Keratinocyte (primary cell): ENCODE results near the gene BRD3OS. TPM values are rescaled to one million over a fixed set of nuclear protein-coding genes. Genes with fewer than 3 reads are reported as not detected.

Experiments
- DNase-seq: peaks from one replicate; pipeline ENCODE4 v3.0.0-alpha.2; 2011; ENCODE audit warnings: low read depth, missing footprints, low spot score
- FAIRE-seq: peaks from 2 replicates; lab custom pipeline; 2011; peaks lifted over from hg19 to GRCh38; lab: Jason Lieb, UNC
- H2AFZ ChIP-seq: 2 replicates; pipeline ENCODE4 v1.6.0; 2012; ENCODE audit warnings: low read length, control low read depth, inconsistent platforms; ENCODE audit not compliant: control insufficient read depth
- H3K27ac ChIP-seq: 2 replicates; pipeline ENCODE4 v1.5.1; 2011; ENCODE audit warnings: low read length; ENCODE audit not compliant: control insufficient read depth, insufficient read depth
- H3K27me3 ChIP-seq: 3 replicates; pipeline ENCODE4 v1.6.0; 2011; ENCODE audit warnings: low read length; ENCODE audit not compliant: control insufficient read depth, insufficient read depth; ENCODE audit errors: extremely low read depth
- H3K36me3 ChIP-seq, 2 experiments: 2 replicates in 1 of 2; 3 replicates in 1 of 2; pipeline ENCODE4 v1.5.1; 2011; ENCODE audit warnings: low read length in 2 of 2, mild to moderate bottlenecking in 1 of 2; ENCODE audit not compliant: control insufficient read depth in 2 of 2, insufficient read depth in 2 of 2; ENCODE audit errors: extremely low read depth in 1 of 2
- H3K4me1 ChIP-seq: 3 replicates; pipeline ENCODE4 v1.5.1; 2011; ENCODE audit warnings: low read length; ENCODE audit not compliant: control insufficient read depth, insufficient read depth; ENCODE audit errors: extremely low read depth
- H3K4me2 ChIP-seq: 3 replicates; pipeline ENCODE4 v1.6.0; 2011; ENCODE audit warnings: low read depth, low read length; ENCODE audit not compliant: control insufficient read depth, insufficient read depth; ENCODE audit errors: extremely low read depth
- H3K4me3 ChIP-seq, 3 experiments: fragments of 200-600 bp in 1 of 3; sonication (generic) in 1 of 3; 2 replicates in 2 of 3; 3 replicates in 1 of 3; pipeline ENCODE4 v1.5.1; 2011 to 2016; ENCODE audit warnings: low read length in 3 of 3, mild to moderate bottlenecking in 3 of 3, control low read depth in 2 of 3, inconsistent platforms in 1 of 3, low read depth in 1 of 3, mixed read lengths in 1 of 3, mixed run types in 1 of 3, moderate library complexity in 1 of 3; ENCODE audit not compliant: control insufficient read depth in 2 of 3, insufficient read depth in 2 of 3; ENCODE audit errors: extremely low read depth in 1 of 3
- H3K79me2 ChIP-seq: 2 replicates; pipeline ENCODE4 v1.6.0; 2012; ENCODE audit warnings: low read length; ENCODE audit not compliant: control insufficient read depth, insufficient read depth
- H3K9ac ChIP-seq: 3 replicates; pipeline ENCODE4 v1.6.0; 2011; ENCODE audit warnings: low read length; ENCODE audit not compliant: control insufficient read depth, insufficient read depth; ENCODE audit errors: extremely low read depth
- H3K9me1 ChIP-seq: 3 replicates; pipeline ENCODE4 v1.6.0; 2011; ENCODE audit warnings: low read length; ENCODE audit not compliant: control insufficient read depth, insufficient read depth; ENCODE audit errors: extremely low read depth
- H3K9me3 ChIP-seq: 2 replicates; pipeline ENCODE4 v1.5.1; 2012; ENCODE audit warnings: low read depth, low read length; ENCODE audit not compliant: control insufficient read depth
- H4K20me1 ChIP-seq: 3 replicates; pipeline ENCODE4 v1.6.0; 2011; ENCODE audit warnings: low read length; ENCODE audit not compliant: control insufficient read depth, insufficient read depth; ENCODE audit errors: extremely low read depth
- CTCF ChIP-seq, 3 experiments: IDR thresholded peaks in 1 of 3; conservative IDR thresholded peaks in 1 of 3; optimal IDR thresholded peaks in 1 of 3; 2 replicates in 2 of 3; 3 replicates in 1 of 3; pipeline versions ENCODE3 to v1.5.1; 2011; ENCODE audit warnings: low read length in 3 of 3, mild to moderate bottlenecking in 3 of 3, moderate library complexity in 2 of 3, control low read depth in 1 of 3, inconsistent platforms in 1 of 3; ENCODE audit not compliant: insufficient read depth in 2 of 3; ENCODE audit errors: extremely low read depth in 1 of 3
- EZH2 ChIP-seq: IDR thresholded peaks from one replicate; pipeline ENCODE4 v1.6.1; 2012; ENCODE audit warnings: inconsistent platforms, mild to moderate bottlenecking, low read length, moderate library complexity
- dilution Hi-C: fragments of 300-500 bp; cut with MboI; formaldehyde crosslinking; loops from one replicate; pipeline ENCODE4 v1.7.0; 2020; ENCODE audit warnings: low sequenced_read_pairs; ENCODE audit not compliant: extremely low pct_ligation_motif_present
- polyA plus RNA-seq, 5 experiments: library from polyadenylated mRNA; depleted of rRNA in 3 of 5; stranded (reverse) in 3 of 5; stranded (forward) in 1 of 5; unstranded in 1 of 5; fragments of >200 nt; gene quantifications; 1 replicate in 1 of 5; 2 replicates in 3 of 5; 3 replicates in 1 of 5; pipeline versions ENCODE4 v1.2.1 to v1.2.3, GENCODE V29; 2011 to 2012; ENCODE audit warnings: missing spikeins in 2 of 5, low read depth in 1 of 5, low replicate concordance in 1 of 5

Gene BRD3OS
- polyA plus RNA-seq, 1 donor (not counting 4 experiments of a cell fraction or from before 2014, with no cell fraction given), result 8.5 TPM

- Histone ChIP-seq H3K4me1 (no peaks in the 10 kb centered on the region), H3K9me3 (no peaks in the 10 kb centered on the region), H3K4me3 (no peak overlapping the region), H3K27me3 (peaks cover 3% of the 10 kb centered on the region), H2AFZ (no peak overlapping the region), H3K4me2 (no peak overlapping the region), H3K9ac (no peak overlapping the region), H4K20me1 (no peaks in the 10 kb centered on the region), H3K9me1 (no peaks in the 10 kb centered on the region), H3K36me3 (no peaks in the 10 kb centered on the region), H3K27ac (no peak overlapping the region), H3K79me2 (no peaks in the 10 kb centered on the region)
- dilution Hi-C loops, result no loop called here
- FAIRE-seq, result no peak
- no peak for DNase-seq
- no peak for TF ChIP-seq EZH2
- no peak for TF ChIP-seq CTCF (optimal IDR thresholded peaks at IDR 0.05 in 1 of 3, IDR thresholded peaks at IDR 0.05 in 1 of 3, conservative IDR thresholded peaks at IDR 0.05 in 1 of 3; ENCODE audit: extremely low read depth in 1 of 3, insufficient read depth in 2 of 3, low read length in 3 of 3)
Observed at GRCh38 chr9:134011401-134011800, 13.9 kb upstream of the BRD3OS start.

- no peak overlapping the region for H3K27ac ChIP-seq
- no peak overlapping the region for H2AFZ ChIP-seq
- no peak for DNase-seq
- no peak for TF ChIP-seq EZH2
- no peak for TF ChIP-seq CTCF (optimal IDR thresholded peaks at IDR 0.05 in 1 of 3, IDR thresholded peaks at IDR 0.05 in 1 of 3, conservative IDR thresholded peaks at IDR 0.05 in 1 of 3; ENCODE audit: extremely low read depth in 1 of 3, insufficient read depth in 2 of 3, low read length in 3 of 3)
- dilution Hi-C loops, result no loop called here
- H3K27me3 ChIP-seq, result peaks cover 3% of the 10 kb centered on the region
- no peak overlapping the region for H3K9ac ChIP-seq
- H3K79me2 ChIP-seq, result no peaks in the 10 kb centered on the region
- no peak overlapping the region for H3K4me2 ChIP-seq
- no peaks in the 10 kb centered on the region for H4K20me1 ChIP-seq
- no peak for FAIRE-seq
- H3K9me3 ChIP-seq, result no peaks in the 10 kb centered on the region
- H3K36me3 ChIP-seq, result no peaks in the 10 kb centered on the region
- H3K4me3 ChIP-seq, result no peak overlapping the region
- no peaks in the 10 kb centered on the region for H3K9me1 ChIP-seq
- no peaks in the 10 kb centered on the region for H3K4me1 ChIP-seq
Observed at GRCh38 chr9:134014946-134015345, 10.3 kb upstream of the BRD3OS start.
